NCI-H226 (cell line): ENCODE results near the gene MED22.
"Not testable (repeated sequence)": the region's sequence is repeated elsewhere in the genome, so short reads cannot be mapped to it uniquely, and the experiment has no call there.

Experiments
- DNase-seq: peaks from one replicate; pipeline ENCODE4 v3.0.0-alpha.2; 2015

MED22 gene

GRCh38 chr9:133304477-133305377 lies 43.2 kb downstream of the MED22 start:
- DNase-seq = no peak

GRCh38 chr9:133304158-133304470 lies 43.8 kb downstream of the MED22 start:
- no peak for DNase-seq

- DNase-seq = no peak
These were observed 44.4 kb downstream of the MED22 start for GRCh38 chr9:133303266-133304157.

GRCh38 chr9:133301253-133302230 lies 46.4 kb downstream of the MED22 start:
- no peak for DNase-seq

GRCh38 chr9:133299996-133300395 lies 47.9 kb downstream of the MED22 start:
- DNase-seq = not testable (repeated sequence)

- DNase-seq = no peak
These were observed 53.7 kb downstream of the MED22 start for GRCh38 chr9:133294257-133294656.

- DNase-seq = no peak
These were observed 57.1 kb downstream of the MED22 start for GRCh38 chr9:133290751-133291302.
